ENCODE results near the gene CYP2R1.

Gene CYP2R1

DNA sequence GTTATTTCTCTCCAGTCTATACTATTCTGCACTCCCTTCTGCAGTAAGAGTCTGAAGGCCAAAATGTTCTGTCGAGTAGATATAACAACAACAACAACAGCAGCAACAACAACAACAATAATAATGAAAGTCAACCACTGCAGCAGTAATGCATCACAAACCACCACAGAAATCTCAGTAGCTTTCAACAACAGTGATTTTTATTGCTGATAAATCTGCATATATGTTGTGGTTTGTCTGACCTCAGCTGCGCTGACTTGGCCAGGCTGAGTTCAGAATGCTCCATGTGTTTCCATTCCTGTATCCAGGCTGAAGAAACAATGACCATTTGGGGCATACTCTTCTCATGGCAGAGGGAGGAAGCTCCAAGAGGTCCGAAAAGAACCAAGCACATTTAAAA is 32.3 kb upstream of the CYP2R1 start:
- no peak for DNase-seq (ENCODE audit: low read depth)
- TF ChIP-seq, protein P1, sequence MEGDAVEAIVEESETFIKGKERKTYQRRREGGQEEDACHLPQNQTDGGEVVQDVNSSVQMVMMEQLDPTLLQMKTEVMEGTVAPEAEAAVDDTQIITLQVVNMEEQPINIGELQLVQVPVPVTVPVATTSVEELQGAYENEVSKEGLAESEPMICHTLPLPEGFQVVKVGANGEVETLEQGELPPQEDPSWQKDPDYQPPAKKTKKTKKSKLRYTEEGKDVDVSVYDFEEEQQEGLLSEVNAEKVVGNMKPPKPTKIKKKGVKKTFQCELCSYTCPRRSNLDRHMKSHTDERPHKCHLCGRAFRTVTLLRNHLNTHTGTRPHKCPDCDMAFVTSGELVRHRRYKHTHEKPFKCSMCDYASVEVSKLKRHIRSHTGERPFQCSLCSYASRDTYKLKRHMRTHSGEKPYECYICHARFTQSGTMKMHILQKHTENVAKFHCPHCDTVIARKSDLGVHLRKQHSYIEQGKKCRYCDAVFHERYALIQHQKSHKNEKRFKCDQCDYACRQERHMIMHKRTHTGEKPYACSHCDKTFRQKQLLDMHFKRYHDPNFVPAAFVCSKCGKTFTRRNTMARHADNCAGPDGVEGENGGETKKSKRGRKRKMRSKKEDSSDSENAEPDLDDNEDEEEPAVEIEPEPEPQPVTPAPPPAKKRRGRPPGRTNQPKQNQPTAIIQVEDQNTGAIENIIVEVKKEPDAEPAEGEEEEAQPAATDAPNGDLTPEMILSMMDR (IDR thresholded peaks at IDR 0.05; ENCODE audit: insufficient read depth, low read depth, low read length, missing control alignments), result no peak
- H3K4me3 ChIP-seq (ENCODE audit: low read length), result no peak overlapping the region

DNA sequence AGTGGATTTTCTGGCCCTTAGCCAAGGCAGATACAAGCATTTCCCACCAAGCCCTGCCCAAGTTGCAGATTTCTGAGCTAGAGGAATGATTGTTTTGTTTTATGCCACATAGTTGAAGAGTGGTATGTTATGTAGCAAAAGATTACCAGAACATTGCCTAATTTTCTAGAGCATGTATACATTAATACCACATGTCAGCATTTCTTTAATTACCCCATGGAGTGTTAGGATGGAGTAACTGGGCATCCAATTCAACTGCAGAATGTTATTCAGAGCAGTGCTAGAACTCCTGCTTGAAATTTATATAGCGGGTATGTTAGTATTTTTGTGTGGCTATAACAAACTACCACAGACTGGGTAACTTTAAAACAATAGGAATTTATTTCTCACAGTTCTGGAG is 24.4 kb upstream of the CYP2R1 start:
- DNase-seq (ENCODE audit: low read depth), result no peak
- no peak overlapping the region for H3K4me3 ChIP-seq (ENCODE audit: low read length)
- TF ChIP-seq, protein P1 (IDR thresholded peaks at IDR 0.05; ENCODE audit: insufficient read depth, low read depth, low read length, missing control alignments), result no peak

DNA sequence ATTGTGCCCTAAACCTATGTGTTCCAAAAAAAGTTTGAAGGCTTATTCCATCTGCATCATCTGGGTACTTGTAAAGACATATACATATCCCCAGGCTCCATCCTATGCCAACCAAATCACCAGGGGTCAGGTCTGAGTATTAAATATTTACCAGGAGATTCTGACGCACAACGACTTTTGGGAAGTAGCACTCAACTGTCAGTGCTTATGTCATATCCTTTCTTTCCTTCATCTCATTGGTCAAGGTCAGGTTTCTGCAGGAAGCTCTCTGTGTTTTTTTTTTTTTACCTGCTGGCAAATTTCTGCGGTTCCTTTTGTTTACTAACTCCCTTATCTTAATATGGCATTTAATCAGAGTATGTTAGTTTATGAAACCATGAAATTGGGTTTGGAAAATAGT is 22.5 kb upstream of the CYP2R1 start:
- no peak overlapping the region for H3K4me3 ChIP-seq (ENCODE audit: low read length)
- TF ChIP-seq, protein P1 (IDR thresholded peaks at IDR 0.05; ENCODE audit: insufficient read depth, low read depth, low read length, missing control alignments), result no peak
- DNase-seq (ENCODE audit: low read depth), result no peak

DNA sequence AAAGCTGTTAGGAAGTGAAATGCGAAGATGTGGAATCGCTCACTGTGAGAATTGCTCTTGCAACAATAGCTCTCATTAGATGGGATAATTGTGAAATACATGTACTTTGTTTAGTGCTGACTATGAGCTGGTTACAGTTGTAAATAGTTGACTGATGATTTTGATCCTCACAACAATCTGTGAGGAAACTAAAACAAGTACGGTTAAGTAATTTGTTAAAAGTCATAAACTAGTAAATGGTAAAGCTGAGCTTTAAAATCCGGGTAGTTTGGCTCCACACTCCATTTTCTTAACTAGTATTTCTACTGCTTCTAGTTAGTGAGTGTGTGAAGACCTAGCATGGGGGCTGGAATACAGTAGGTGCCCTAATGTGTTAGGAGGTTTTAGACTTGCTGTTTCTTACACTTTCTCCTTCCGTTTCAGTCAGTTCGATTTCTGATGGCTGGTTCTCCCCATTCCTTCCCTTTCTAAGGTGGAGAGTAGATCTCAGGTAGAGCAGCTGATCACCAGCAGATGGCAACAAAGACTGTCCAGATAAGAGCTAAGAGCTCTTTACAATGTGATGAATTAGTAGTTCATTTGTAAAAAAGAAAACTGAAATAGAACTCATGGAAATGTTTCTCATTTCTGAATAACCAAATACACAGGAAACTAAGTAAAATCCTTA is 16.3 kb upstream of the CYP2R1 start:
- DNase-seq (ENCODE audit: low read depth), result peak; percentile 66
- TF ChIP-seq, protein P1 (IDR thresholded peaks at IDR 0.05; ENCODE audit: insufficient read depth, low read depth, low read length, missing control alignments), result peak; percentile 90
- no peak overlapping the region for H3K4me3 ChIP-seq (ENCODE audit: low read length)

DNA sequence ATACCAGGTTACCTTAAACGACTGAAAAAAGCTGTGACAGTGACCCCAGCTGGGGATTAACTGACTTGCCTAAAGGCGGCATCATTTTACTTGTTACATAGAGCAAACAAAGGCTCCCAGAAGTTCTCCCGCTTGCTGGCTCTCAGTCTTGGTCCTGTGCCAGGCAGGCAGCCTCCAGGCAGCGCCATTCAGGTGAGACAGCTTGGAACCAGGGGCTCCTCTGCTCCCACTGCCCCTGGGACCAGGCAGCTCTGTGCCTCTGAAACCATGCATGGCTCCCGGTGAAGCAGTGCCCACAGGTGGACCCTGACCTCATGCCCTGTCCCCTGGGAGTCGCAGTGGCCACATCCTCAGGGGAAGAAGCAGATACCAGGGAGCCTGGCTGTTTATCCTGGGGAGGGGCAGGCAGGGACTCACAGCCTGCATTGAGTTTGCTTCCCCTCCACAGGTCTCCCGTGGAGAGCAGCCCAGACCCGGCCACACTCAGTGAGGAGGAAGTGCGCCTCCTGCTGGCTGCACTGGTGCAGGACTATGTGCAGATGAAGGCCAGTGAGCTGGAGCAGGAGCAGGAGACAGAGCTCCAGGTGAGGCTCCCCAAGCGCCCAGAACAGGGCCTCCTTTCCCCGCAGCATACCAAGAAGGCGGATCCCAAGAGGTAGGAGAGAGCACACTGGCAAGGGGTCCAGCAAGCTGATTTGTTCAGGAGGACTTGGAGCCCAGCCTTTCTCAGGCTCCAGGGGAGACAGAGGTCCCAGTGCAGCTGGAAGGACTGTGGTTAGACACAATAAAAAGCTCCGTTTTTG is 15.6 kb upstream of the CYP2R1 start:
- peak; percentile 52 for DNase-seq (ENCODE audit: low read depth)
- H3K4me3 ChIP-seq (ENCODE audit: low read length), result no peak overlapping the region
- TF ChIP-seq, protein P1 (IDR thresholded peaks at IDR 0.05; ENCODE audit: insufficient read depth, low read depth, low read length, missing control alignments), result peak; percentile 75

DNA sequence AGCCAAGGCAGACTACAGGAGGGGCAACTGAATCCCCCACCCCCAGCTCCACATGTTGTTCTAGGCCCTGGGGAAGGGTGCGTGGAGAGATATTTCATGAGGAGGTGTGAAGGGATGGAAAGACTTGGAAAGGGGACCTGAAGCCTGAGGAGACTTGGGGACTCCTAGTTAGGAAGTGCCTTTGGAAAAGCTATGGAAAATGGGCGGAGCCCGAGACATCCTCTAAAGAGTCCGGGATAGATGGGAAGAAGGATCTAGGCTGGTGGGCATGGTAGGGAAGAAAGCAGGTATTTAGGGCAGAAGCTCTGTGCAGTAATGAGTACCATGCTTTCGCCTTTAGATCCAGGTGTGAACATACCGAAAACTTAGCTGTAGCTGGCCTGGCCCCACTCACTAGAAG is 15.0 kb upstream of the CYP2R1 start:
- DNase-seq (ENCODE audit: low read depth), result no peak
- H3K4me3 ChIP-seq (ENCODE audit: low read length), result no peak overlapping the region
- TF ChIP-seq, protein P1 (IDR thresholded peaks at IDR 0.05; ENCODE audit: insufficient read depth, low read depth, low read length, missing control alignments), result no peak
